ENCODE measurements around the gene TAOK1.

GRCh38 chr17:29449865-29450671, 59.9 kb downstream of the TAOK1 start:
- TF ChIP-seq ZNF26 (tag by site-specific recombination; IDR thresholded peaks at IDR 0.05) (no peak), CTCF (tag by site-specific recombination; IDR thresholded peaks at IDR 0.05) (no peak), ZNF704 (tag by site-specific recombination; IDR thresholded peaks at IDR 0.05) (no peak), ZNF16 (tag by site-specific recombination; IDR thresholded peaks at IDR 0.05; ENCODE audit: low read depth) (no peak)
- TF ChIP-seq, protein P1, sequence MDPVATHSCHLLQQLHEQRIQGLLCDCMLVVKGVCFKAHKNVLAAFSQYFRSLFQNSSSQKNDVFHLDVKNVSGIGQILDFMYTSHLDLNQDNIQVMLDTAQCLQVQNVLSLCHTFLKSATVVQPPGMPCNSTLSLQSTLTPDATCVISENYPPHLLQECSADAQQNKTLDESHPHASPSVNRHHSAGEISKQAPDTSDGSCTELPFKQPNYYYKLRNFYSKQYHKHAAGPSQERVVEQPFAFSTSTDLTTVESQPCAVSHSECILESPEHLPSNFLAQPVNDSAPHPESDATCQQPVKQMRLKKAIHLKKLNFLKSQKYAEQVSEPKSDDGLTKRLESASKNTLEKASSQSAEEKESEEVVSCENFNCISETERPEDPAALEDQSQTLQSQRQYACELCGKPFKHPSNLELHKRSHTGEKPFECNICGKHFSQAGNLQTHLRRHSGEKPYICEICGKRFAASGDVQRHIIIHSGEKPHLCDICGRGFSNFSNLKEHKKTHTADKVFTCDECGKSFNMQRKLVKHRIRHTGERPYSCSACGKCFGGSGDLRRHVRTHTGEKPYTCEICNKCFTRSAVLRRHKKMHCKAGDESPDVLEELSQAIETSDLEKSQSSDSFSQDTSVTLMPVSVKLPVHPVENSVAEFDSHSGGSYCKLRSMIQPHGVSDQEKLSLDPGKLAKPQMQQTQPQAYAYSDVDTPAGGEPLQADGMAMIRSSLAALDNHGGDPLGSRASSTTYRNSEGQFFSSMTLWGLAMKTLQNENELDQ (tag by site-specific recombination; IDR thresholded peaks at IDR 0.05; ENCODE audit: low read depth), result no peak

Data from HEK293 (cell line).